IMR-90 (cell line): ENCODE results near the gene GPR149. TPM values are rescaled to one million over a fixed set of nuclear protein-coding genes. Genes with fewer than 3 reads are reported as not detected.

Experiments
- ATAC-seq: fragments of 200-7000 bp; cut with Tn5 transposase; 2 replicates; pipeline ENCODE4 v1.9.1; 2020; ENCODE audit warnings: low read depth, mild to moderate bottlenecking, moderate library complexity
- BruUV-seq: library from RNA; stranded (reverse); fragments of 400-500 nt; replicated peaks from 2 replicates; lab custom pipeline; 2021; lab: Mats Ljungman, UMichigan
- CTCF ChIA-PET: fragments of 300-600 bp; formaldehyde crosslinking; extraction: SDS; loops from one replicate; lab custom pipeline; 2021; ENCODE audit warnings: antibody characterized with exemption; lab: Yijun Ruan, JAX
- POLR2A ChIA-PET: fragments of 300-600 bp; sonication (Branson Sonifier 250); formaldehyde crosslinking; loops from one replicate; lab custom pipeline; 2022; ENCODE audit warnings: antibody characterized with exemption; ENCODE audit not compliant: unreplicated experiment; lab: Charles Lee
- DNase-seq: peaks from one replicate; pipeline ENCODE4 v3.0.0; 2013
- H2AFZ ChIP-seq: replicated peaks from 2 replicates; pipeline ENCODE3; 2013; ENCODE audit warnings: low read length, mild to moderate bottlenecking; ENCODE audit not compliant: poor library complexity
- H2AK5ac ChIP-seq: 2 replicates; pipeline ENCODE4 v1.6.1; 2013; ENCODE audit warnings: low read depth, low read length, inconsistent platforms
- H2AK9ac ChIP-seq: replicated peaks from 2 replicates; pipeline ENCODE3; 2013; ENCODE audit warnings: mild to moderate bottlenecking, low read depth, low read length, moderate library complexity; ENCODE audit not compliant: poor library complexity
- H2BK120ac ChIP-seq: 2 replicates; pipeline ENCODE4 v1.6.1; 2013; ENCODE audit warnings: low read depth, low read length, inconsistent platforms
- H2BK15ac ChIP-seq: 3 replicates; pipeline ENCODE4 v1.6.1; 2013; ENCODE audit warnings: low read depth, low read length, inconsistent platforms
- H2BK20ac ChIP-seq: 2 replicates; pipeline ENCODE4 v1.6.1; 2013; ENCODE audit warnings: low read depth, mild to moderate bottlenecking, inconsistent platforms, low read length, moderate library complexity
- H2BK5ac ChIP-seq: 2 replicates; pipeline ENCODE4 v1.6.1; 2013; ENCODE audit warnings: mild to moderate bottlenecking, low read depth, low read length, inconsistent platforms; ENCODE audit not compliant: poor library complexity, severe bottlenecking
- H3K14ac ChIP-seq: replicated peaks from 2 replicates; pipeline ENCODE4 v1.6.1; 2013; ENCODE audit warnings: low read depth, low read length, inconsistent platforms
- H3K18ac ChIP-seq: 2 replicates; pipeline ENCODE4 v1.6.1; 2013; ENCODE audit warnings: low read depth, low read length, control low read depth
- H3K23ac ChIP-seq: 2 replicates; pipeline ENCODE4 v1.6.1; 2013; ENCODE audit warnings: low read depth, low read length, inconsistent platforms
- H3K27ac ChIP-seq: 2 replicates; pipeline ENCODE4 v1.5.1; 2013; ENCODE audit warnings: mild to moderate bottlenecking, control low read depth, low read length; ENCODE audit not compliant: insufficient read depth
- H3K27me3 ChIP-seq: 2 replicates; pipeline ENCODE4 v1.6.1; 2013; ENCODE audit warnings: low read length; ENCODE audit not compliant: control insufficient read depth, insufficient read depth
- H3K36me3 ChIP-seq: 2 replicates; pipeline ENCODE4 v1.6.1; 2013; ENCODE audit warnings: low read length, mixed read lengths; ENCODE audit not compliant: control insufficient read depth, insufficient read depth
- H3K4ac ChIP-seq: 2 replicates; pipeline ENCODE4 v1.6.1; 2013; ENCODE audit warnings: low read depth, low read length, inconsistent platforms
- H3K4me1 ChIP-seq: 2 replicates; pipeline ENCODE4 v1.6.1; 2013; ENCODE audit warnings: low read length, mixed read lengths; ENCODE audit not compliant: control insufficient read depth, insufficient read depth
- H3K4me2 ChIP-seq: 2 replicates; pipeline ENCODE4 v1.6.1; 2013; ENCODE audit warnings: low read depth, mild to moderate bottlenecking, control low read depth, low read length, moderate library complexity
- H3K4me3 ChIP-seq: 2 replicates; pipeline ENCODE4 v1.5.1; 2013; ENCODE audit warnings: low read depth, mild to moderate bottlenecking, control low read depth, low read length, moderate library complexity; ENCODE audit not compliant: insufficient read depth
- H3K56ac ChIP-seq: 2 replicates; pipeline ENCODE4 v1.6.1; 2013; ENCODE audit warnings: low read length, inconsistent platforms; ENCODE audit not compliant: insufficient read depth; ENCODE audit errors: extremely low read depth
- H3K79me1 ChIP-seq, 2 experiments: 2 replicates each; pipeline ENCODE4 v1.6.1; 2013; ENCODE audit warnings: low read length in 2 of 2, inconsistent platforms in 1 of 2, low read depth in 1 of 2
- H3K9ac ChIP-seq: 2 replicates; pipeline ENCODE4 v1.6.1; 2013; ENCODE audit warnings: low read depth, low read length, control low read depth
- H3K9me1 ChIP-seq: 2 replicates; pipeline ENCODE4 v1.6.1; 2013; ENCODE audit warnings: low read length, inconsistent platforms; ENCODE audit not compliant: insufficient read depth
- H3K9me3 ChIP-seq: 2 replicates; pipeline ENCODE4 v1.6.1; 2013; ENCODE audit warnings: low read length; ENCODE audit not compliant: control insufficient read depth, insufficient read depth
- H4K20me1 ChIP-seq: 2 replicates; pipeline ENCODE4 v1.6.1; 2013; ENCODE audit warnings: low read length, inconsistent platforms; ENCODE audit not compliant: insufficient read depth
- H4K5ac ChIP-seq: 2 replicates; pipeline ENCODE4 v1.6.1; 2013; ENCODE audit warnings: mild to moderate bottlenecking, low read depth, low read length, control low read depth
- H4K8ac ChIP-seq, 2 experiments: 2 replicates each; pipeline ENCODE4 v1.6.1; 2013; ENCODE audit warnings: low read depth in 2 of 2, low read length in 2 of 2, control low read depth in 1 of 2, inconsistent platforms in 1 of 2
- H4K91ac ChIP-seq: 2 replicates; pipeline ENCODE4 v1.6.1; 2013; ENCODE audit warnings: low read depth, low read length, inconsistent platforms; ENCODE audit not compliant: insufficient read depth
- CHD1 ChIP-seq: IDR thresholded peaks from 2 replicates; pipeline ENCODE4 v1.6.1; 2012; ENCODE audit warnings: low read depth, low read length, improper control_type of control experiment
- MAFK ChIP-seq: IDR thresholded peaks from 2 replicates; pipeline ENCODE4 v1.6.1; 2012; ENCODE audit warnings: low read depth, low read length, improper control_type of control experiment
- MAZ ChIP-seq: IDR thresholded peaks from 2 replicates; pipeline ENCODE4 v1.6.1; 2012; ENCODE audit warnings: low read depth, mild to moderate bottlenecking, low read length, improper control_type of control experiment, moderate library complexity, borderline replicate concordance
- MXI1 ChIP-seq: IDR thresholded peaks from 2 replicates; pipeline ENCODE4 v1.6.1; 2012; ENCODE audit warnings: low read depth, mild to moderate bottlenecking, low read length, moderate library complexity, borderline replicate concordance
- NFE2L2 ChIP-seq: fragments of 150-350 bp; IDR thresholded peaks from 2 replicates; pipeline ENCODE4 v1.6.1; 2016; ENCODE audit warnings: low read depth, mild to moderate bottlenecking, low read length
- POLR2A ChIP-seq: IDR thresholded peaks from 2 replicates; pipeline ENCODE4 v1.6.1; 2012; ENCODE audit warnings: mild to moderate bottlenecking, low read depth, low read length
- RFX5 ChIP-seq: IDR thresholded peaks from 2 replicates; pipeline ENCODE4 v1.8.0; 2012; ENCODE audit warnings: low read depth, mild to moderate bottlenecking, low read length, moderate library complexity
- SMC3 ChIP-seq: fragments of 150-350 bp; IDR thresholded peaks from 2 replicates; pipeline ENCODE4 v1.6.1; 2016; ENCODE audit warnings: low read depth, mild to moderate bottlenecking, antibody characterized with exemption, low read length, moderate library complexity
- WGBS, 2 experiments: methylation state at CpG; one replicate each; pipeline versions ENCODE4 v1.1.5 to v1.1.7; 2013; ENCODE audit warnings: missing lambda C conversion rate in 2 of 2; ENCODE audit not compliant: insufficient read length in 1 of 2; ENCODE audit errors: extremely low coverage in 2 of 2; 5-methylcytosine and 5-hydroxymethylcytosine counted together
- dilution Hi-C: fragments of 300-500 bp; cut with HindIII; formaldehyde crosslinking; loops from one replicate; pipeline ENCODE4 v1.14.3; 2018; ENCODE audit warnings: low sequenced_read_pairs; ENCODE audit not compliant: unreplicated experiment
- in situ Hi-C: fragments of 300-500 bp; cut with MboI; formaldehyde crosslinking; loops from 3 replicates; pipeline ENCODE4 v1.14.3; 2019; ENCODE audit warnings: low sequenced_read_pairs, inconsistent platforms, mixed read lengths
- intact Hi-C: fragments of 100-400 bp; cut with micrococcal nuclease; formaldehyde crosslinking; loops from 2 replicates; pipeline ENCODE4 v1.10.0; 2022
- polyA plus RNA-seq, 3 experiments: library from polyadenylated mRNA; depleted of rRNA; stranded (reverse); fragments of >200 nt; gene quantifications; 2 replicates each; pipeline ENCODE4 v1.2.3, GENCODE V29; 2012; ENCODE audit warnings: low replicate concordance in 1 of 3
- total RNA-seq: library from RNA; depleted of rRNA; stranded (reverse); fragments of >200 nt; gene quantifications from 2 replicates; pipeline ENCODE4 v1.2.3, GENCODE V29; 2012
- TF ChIP-seq, protein P1 (sequence below): fragments of 150-350 bp; IDR thresholded peaks from 2 replicates; pipeline ENCODE4 v1.6.1; 2016; ENCODE audit warnings: low read depth, mild to moderate bottlenecking, low read length, moderate library complexity, borderline replicate concordance
- TF ChIP-seq, protein P2 (sequence below): fragments of 150-350 bp; IDR thresholded peaks from 2 replicates; pipeline ENCODE4 v1.6.1; 2017; ENCODE audit warnings: mild to moderate bottlenecking, antibody characterized with exemption, low read length, low read depth

The GPR149 gene
- total and polyA plus RNA-seq, 2 of the 4 experiments (the other 2 are of a cell fraction), result not detected

DNA sequence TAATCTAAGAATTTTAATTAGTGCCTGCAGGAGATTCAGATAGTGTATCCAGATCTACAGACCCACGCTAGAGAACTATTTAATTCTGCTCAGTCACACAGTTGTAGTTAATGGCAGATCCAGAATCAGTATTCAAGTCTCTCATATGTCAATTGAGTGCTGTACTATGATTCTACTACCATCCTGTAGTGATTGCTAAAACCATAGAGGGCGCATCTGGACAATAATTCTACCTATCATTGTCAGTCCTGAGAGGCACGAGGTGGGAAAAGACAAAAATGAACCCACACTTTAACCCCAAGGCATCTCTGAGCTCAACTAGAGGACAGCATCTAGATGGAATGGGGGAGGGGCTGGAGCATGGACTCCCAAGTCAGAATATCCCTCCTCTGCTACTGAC, 128.4 kb downstream of the GPR149 start:
- in situ Hi-C loops (no loop called here), dilution Hi-C loops (no loop called here), intact Hi-C loops (no loop called here)
- POLR2A ChIA-PET, result no interaction called here
- no peaks in the 10 kb centered on the region for H3K9me1 ChIP-seq
- H2BK15ac ChIP-seq, result no peak overlapping the region
- no peaks in the 10 kb centered on the region for H3K4me1 ChIP-seq
- H3K79me1 ChIP-seq, result peaks cover 0 to 4% of the 10 kb centered on the region in 2 experiments; a peak in 3 of 4 replicates
- TF ChIP-seq MXI1, result no peak
- TF ChIP-seq MAFK, result no peak
- TF ChIP-seq, protein P1, sequence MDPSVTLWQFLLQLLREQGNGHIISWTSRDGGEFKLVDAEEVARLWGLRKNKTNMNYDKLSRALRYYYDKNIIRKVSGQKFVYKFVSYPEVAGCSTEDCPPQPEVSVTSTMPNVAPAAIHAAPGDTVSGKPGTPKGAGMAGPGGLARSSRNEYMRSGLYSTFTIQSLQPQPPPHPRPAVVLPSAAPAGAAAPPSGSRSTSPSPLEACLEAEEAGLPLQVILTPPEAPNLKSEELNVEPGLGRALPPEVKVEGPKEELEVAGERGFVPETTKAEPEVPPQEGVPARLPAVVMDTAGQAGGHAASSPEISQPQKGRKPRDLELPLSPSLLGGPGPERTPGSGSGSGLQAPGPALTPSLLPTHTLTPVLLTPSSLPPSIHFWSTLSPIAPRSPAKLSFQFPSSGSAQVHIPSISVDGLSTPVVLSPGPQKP, result no peak
- TF ChIP-seq SMC3, result no peak
- TF ChIP-seq CHD1, result no peak
- TF ChIP-seq MAZ, result no peak
- no peak for TF ChIP-seq RFX5
- TF ChIP-seq, protein P2, sequence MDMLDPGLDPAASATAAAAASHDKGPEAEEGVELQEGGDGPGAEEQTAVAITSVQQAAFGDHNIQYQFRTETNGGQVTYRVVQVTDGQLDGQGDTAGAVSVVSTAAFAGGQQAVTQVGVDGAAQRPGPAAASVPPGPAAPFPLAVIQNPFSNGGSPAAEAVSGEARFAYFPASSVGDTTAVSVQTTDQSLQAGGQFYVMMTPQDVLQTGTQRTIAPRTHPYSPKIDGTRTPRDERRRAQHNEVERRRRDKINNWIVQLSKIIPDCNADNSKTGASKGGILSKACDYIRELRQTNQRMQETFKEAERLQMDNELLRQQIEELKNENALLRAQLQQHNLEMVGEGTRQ, result no peak
- TF ChIP-seq NFE2L2, result no peak
- TF ChIP-seq POLR2A, result no peak
- BruUV-seq, result no TSS peak
- no peak overlapping the region for H3K23ac ChIP-seq
- no peak overlapping the region for H3K56ac ChIP-seq
- no peak overlapping the region for H2AK5ac ChIP-seq
- H3K18ac ChIP-seq, result no peak overlapping the region
- DNase-seq (no peak), ATAC-seq (no peak)
- no peak overlapping the region for H2BK20ac ChIP-seq
- WGBS, 2 experiments, result no CpG with 5 or more reads among the region's 3 CpGs
- H3K36me3 ChIP-seq, result peaks cover 30% of the 10 kb centered on the region
- no peaks in the 10 kb centered on the region for H3K27me3 ChIP-seq
- H3K9me3 ChIP-seq, result no peaks in the 10 kb centered on the region
- no peak overlapping the region for H2AK9ac ChIP-seq
- CTCF ChIA-PET, result interaction anchor here (0.5 kb wide), 1 partner anchor 1663 kb away, joined by 3 read pairs; no protein-coding TSS in a partner anchor
- H4K5ac ChIP-seq, result no peak overlapping the region
- H2BK5ac ChIP-seq, result no peak overlapping the region
- H2BK120ac ChIP-seq, result no peak overlapping the region
- no peak overlapping the region for H3K9ac ChIP-seq
- H3K27ac ChIP-seq, result no peak overlapping the region
- H4K20me1 ChIP-seq, result no peaks in the 10 kb centered on the region
- H2AFZ ChIP-seq, result no peak overlapping the region
- H3K4me2 ChIP-seq, result no peak overlapping the region
- no peak overlapping the region for H3K4me3 ChIP-seq
- no peak overlapping the region for H3K4ac ChIP-seq
- no peak overlapping the region; a peak in 1 of 4 replicates for H4K8ac ChIP-seq
- no peak overlapping the region for H3K14ac ChIP-seq
- no peak overlapping the region for H4K91ac ChIP-seq
